Ramos (cell line): Measurements from ENCODE around the gene ICAM3.

Source experiments
- in situ Hi-C: fragments of 300-500 bp; cut with MboI; formaldehyde crosslinking; loops from one replicate; pipeline ENCODE4 v1.14.3; 2022; ENCODE audit warnings: low sequenced_read_pairs; ENCODE audit not compliant: unreplicated experiment

Gene ICAM3

DNA sequence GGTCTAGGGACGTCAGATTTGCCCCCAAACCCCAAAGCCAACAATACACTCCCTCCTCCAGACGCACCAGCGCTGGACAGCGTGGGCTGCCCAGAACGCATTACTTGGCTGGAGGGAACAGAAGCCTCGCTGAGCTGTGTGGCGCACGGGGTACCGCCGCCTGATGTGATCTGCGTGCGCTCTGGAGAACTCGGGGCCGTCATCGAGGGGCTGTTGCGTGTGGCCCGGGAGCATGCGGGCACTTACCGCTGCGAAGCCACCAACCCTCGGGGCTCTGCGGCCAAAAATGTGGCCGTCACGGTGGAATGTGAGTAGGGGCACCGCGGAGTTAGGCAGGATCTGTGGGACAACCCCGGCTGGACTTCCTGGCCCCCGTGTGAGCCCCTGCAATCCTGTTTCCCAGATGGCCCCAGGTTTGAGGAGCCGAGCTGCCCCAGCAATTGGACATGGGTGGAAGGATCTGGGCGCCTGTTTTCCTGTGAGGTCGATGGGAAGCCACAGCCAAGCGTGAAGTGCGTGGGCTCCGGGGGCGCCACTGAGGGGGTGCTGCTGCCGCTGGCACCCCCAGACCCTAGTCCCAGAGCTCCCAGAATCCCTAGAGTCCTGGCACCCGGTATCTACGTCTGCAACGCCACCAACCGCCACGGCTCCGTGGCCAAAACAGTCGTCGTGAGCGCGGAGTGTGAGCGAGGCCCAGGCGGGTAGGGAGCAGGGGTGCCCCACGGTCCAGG lies 45.6 kb downstream of the ICAM3 start:
- in situ Hi-C loops = no loop called here

DNA sequence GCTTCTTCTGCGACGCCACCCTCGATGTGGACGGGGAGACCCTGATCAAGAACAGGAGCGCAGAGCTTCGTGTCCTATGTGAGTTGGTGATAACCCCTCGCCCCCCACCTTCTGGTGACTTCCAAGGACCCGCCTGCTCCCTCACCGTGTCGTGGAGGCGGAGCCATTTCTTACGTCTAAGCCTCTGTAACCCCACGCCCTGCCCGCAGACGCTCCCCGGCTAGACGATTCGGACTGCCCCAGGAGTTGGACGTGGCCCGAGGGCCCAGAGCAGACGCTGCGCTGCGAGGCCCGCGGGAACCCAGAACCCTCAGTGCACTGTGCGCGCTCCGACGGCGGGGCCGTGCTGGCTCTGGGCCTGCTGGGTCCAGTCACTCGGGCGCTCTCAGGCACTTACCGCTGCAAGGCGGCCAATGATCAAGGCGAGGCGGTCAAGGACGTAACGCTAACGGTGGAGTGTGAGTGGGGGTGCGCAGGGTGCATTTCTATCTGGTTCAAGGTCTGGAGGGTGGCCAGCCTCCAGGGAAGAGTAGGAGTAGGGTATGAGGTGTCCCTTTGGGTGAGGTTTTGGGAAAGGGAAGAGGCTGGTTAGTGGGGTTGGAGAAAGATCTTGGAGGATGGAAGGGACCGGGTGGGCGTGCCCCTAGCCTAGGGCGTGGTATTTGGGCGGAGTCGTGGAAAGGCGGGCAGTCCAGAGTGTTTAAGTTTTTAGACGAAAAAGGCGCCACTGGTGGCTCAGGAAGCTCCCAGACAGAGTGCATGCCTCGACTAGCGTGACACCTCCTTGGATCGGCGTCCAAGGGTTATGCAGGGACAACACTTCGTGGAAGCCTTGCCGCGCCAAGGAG lies 46.4 kb downstream of the ICAM3 start:
- in situ Hi-C loops = no loop called here

DNA sequence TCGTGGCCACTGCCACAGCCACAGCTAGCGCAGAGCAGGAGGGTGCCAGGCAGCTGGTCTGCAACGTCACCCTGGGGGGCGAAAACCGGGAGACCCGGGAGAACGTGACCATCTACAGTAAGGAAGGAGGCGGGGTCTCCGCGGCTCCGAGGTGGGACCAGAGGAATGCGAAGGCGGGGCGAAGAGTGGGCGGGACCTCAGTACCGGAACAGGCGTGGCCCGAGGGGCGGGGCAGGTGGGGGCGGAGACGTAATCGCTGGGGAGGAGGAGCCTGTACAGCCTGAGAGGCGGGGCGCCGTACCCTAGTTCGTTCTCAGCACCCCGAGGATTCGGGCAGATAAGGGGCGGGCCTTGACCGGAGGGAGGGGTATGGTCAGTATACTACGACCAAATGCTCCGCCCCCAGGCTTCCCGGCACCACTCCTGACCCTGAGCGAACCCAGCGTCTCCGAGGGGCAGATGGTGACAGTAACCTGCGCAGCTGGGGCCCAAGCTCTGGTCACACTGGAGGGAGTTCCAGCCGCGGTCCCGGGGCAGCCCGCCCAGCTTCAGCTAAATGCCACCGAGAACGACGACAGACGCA lies 47.1 kb downstream of the ICAM3 start:
- in situ Hi-C loops = no loop called here

DNA sequence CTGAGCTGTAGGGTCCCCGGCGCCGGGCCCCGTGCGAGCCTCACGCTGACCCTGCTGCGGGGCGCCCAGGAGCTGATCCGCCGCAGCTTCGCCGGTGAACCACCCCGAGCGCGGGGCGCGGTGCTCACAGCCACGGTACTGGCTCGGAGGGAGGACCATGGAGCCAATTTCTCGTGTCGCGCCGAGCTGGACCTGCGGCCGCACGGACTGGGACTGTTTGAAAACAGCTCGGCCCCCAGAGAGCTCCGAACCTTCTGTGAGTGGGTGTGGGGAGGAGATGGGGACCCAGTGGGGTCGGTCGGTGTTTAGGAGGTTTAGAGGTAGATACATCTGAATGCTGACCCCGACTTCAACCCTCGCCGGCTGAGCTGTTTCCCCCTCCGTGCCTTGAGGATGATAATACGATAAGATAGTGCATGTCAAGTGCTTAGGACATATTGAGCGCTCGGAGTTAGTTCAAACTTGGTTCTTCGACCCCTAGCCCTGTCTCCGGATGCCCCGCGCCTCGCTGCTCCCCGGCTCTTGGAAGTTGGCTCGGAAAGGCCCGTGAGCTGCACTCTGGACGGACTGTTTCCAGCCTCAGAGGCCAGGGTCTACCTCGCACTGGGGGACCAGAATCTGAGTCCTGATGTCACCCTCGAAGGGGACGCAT lies 47.7 kb downstream of the ICAM3 start:
- in situ Hi-C loops = no loop called here

DNA sequence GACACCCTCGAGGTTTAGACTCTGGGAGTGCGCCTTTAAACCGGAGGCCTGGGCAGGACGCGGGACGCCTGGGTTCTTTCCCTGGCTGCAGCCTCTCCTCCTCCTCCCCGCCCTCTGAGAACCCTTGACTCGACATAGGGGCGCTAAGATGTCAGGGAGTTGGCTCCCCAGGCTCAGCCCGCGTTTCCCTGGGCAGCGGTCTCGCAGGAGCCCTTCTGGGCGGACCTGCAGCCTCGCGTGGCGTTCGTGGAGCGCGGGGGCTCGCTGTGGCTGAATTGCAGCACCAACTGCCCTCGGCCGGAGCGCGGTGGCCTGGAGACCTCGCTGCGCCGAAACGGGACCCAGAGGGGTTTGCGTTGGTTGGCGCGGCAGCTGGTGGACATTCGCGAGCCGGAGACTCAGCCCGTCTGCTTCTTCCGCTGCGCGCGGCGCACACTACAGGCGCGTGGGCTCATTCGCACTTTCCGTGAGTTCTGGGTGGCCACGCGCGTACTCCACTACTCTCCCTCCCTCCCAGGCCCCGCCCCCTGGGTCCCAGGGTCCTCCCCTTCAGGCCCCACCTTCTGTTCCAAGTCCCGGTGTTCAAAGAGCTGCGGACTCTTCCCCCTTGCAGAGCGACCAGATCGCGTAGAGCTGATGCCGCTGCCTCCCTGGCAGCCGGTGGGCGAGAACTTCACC lies 48.4 kb downstream of the ICAM3 start:
- in situ Hi-C loops = no loop called here

DNA sequence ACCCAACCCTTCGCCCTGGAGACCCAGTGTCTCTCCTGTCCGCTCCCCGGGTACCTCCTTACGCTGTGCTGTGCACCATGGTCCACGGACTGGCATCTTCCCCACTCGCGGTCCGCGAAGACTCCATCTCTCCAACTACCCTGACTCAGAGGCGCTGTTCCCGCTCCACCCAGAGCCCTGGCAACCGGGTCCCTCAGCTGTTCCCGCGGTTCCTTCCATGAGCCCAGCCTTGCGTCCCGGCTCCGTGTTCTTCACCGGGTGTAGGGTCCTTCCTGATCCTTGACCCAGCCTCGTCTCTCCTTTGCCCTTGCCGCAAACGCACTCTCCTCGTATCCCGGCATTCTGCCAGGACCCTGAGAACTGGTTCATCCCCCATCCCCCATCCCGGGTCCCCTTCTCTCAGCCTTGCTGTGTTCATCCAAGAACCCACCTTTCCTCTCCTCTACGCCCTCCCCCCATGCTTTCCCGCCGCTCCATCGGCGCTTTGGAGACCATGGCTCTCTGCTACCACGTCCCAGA lies 49.0 kb downstream of the ICAM3 start:
- in situ Hi-C loops = no loop called here

DNA sequence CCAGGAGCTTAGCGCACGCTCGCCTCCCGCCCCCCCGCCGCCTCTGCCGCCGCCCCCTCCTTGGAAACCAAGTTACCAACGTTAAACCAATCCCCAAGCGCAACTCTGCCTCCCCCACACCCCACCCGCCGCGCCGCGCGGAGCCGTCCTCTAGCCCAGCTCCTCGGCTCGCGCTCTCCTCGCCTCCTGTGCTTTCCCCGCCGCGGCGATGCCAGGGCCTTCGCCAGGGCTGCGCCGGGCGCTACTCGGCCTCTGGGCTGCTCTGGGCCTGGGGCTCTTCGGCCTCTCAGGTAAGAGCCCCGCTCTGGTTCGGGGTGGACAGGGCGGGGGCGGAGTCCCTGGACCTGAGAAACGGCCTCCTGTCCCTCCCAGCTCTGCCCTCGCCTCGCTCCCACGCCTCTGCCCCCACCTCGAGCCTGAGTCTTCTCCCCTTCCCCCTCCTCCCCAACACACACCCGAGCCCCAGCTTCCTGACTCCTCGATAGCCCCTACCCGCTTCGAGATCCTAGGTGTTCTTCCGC lies 49.5 kb downstream of the ICAM3 start, which contains the start of gene ICAM5:
Gene ICAM5, plus strand, starts transcription at position 117 of the 521 bp plus-strand sequence. Its CDS starts 92 bp downstream, at position 209.
- in situ Hi-C loops = no loop called here

DNA sequence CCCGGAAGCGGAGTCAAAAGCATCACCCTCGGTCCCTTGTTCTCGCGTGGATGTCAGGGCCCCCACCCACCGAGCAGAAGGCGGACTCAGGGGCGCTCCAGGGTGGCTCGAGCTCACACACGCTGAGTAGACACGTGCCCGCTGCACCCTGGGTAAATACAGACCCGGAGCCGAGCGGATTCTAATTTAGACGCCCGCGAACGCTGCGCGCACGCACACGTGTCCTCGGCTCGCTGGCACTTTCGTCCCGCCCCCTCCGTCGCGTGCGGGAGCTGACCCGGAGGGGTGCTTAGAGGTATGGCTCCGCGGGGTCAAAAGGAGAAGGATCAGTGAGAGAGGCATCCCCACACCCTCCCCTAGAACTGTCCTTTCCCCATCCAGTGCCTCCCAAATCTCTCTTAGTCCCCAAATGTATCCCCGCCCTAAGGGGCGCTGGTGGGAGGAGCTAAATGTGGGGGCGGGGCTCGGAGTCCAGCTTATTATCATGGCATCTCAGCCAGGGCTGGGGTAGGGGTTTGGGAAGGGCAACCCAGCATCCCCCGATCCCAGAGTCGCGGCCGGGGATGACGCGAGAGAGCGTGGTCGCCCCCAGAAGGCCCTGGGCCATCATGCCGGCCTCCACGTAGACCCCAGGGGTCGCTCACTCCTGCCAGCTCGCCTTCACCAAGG lies 50.1 kb downstream of the ICAM3 start:
- in situ Hi-C loops = no loop called here

DNA sequence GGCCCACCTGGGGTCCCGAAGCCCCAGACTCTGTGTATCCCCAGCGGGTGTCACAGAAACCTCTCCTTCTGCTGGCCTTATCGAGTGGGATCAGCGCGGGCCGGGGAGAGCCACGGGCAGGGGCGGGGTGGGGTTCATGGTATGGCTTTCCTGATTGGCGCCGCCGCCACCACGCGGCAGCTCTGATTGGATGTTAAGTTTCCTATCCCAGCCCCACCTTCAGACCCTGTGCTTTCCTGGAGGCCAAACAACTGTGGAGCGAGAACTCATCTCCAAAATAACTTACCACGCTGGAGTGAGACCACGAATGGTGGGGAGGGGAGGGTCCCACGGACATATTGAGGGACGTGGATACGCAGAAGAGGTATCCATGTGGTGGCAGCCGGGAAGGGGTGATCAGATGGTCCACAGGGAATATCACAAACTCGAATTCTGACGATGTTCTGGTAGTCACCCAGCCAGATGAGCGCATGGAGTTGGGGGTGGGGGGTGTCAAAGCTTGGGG lies 50.7 kb downstream of the ICAM3 start:
- in situ Hi-C loops = no loop called here

DNA sequence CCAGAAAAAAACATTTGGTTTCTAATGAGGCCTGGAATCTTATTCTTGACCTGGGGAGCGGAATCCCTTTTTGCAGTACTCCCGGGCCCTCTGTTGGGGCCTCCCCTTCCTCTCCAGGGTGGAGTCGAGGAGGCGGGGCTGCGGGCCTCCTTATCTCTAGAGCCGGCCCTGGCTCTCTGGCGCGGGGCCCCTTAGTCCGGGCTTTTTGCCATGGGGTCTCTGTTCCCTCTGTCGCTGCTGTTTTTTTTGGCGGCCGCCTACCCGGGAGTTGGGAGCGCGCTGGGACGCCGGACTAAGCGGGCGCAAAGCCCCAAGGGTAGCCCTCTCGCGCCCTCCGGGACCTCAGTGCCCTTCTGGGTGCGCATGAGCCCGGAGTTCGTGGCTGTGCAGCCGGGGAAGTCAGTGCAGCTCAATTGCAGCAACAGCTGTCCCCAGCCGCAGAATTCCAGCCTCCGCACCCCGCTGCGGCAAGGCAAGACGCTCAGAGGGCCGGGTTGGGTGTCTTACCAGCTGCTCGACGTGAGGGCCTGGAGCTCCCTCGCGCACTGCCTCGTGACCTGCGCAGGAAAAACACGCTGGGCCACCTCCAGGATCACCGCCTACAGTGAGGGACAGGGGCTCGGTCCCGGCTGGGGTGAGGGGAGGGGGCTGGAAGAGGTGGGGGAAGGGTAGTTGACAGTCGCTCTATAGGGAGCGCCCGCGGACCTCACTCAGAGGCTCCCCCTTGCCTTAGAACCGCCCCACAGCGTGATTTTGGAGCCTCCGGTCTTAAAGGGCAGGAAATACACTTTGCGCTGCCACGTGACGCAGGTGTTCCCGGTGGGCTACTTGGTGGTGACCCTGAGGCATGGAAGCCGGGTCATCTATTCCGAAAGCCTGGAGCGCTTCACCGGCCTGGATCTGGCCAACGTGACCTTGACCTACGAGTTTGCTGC lies 52.4 kb downstream of the ICAM3 start, which contains the start of gene ICAM4:
Gene ICAM4, plus strand, starts transcription at position 153 of the 935 bp plus-strand sequence. Its CDS starts 58 bp downstream, at position 211.
- in situ Hi-C loops = no loop called here

DNA sequence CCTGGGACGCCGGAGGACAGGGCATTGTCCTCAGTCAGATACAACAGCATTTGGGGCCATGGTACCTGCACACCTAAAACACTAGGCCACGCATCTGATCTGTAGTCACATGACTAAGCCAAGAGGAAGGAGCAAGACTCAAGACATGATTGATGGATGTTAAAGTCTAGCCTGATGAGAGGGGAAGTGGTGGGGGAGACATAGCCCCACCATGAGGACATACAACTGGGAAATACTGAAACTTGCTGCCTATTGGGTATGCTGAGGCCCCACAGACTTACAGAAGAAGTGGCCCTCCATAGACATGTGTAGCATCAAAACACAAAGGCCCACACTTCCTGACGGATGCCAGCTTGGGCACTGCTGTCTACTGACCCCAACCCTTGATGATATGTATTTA lies 54.0 kb downstream of the ICAM3 start:
- in situ Hi-C loops = no loop called here

DNA sequence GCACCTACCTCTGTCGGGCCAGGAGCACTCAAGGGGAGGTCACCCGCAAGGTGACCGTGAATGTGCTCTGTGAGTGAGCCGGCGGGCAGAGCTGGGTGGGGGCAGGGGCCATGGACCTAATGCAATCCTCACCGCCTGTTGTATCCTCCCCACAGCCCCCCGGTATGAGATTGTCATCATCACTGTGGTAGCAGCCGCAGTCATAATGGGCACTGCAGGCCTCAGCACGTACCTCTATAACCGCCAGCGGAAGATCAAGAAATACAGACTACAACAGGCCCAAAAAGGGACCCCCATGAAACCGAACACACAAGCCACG lies 54.5 kb downstream of the ICAM3 start:
- in situ Hi-C loops = no loop called here

DNA sequence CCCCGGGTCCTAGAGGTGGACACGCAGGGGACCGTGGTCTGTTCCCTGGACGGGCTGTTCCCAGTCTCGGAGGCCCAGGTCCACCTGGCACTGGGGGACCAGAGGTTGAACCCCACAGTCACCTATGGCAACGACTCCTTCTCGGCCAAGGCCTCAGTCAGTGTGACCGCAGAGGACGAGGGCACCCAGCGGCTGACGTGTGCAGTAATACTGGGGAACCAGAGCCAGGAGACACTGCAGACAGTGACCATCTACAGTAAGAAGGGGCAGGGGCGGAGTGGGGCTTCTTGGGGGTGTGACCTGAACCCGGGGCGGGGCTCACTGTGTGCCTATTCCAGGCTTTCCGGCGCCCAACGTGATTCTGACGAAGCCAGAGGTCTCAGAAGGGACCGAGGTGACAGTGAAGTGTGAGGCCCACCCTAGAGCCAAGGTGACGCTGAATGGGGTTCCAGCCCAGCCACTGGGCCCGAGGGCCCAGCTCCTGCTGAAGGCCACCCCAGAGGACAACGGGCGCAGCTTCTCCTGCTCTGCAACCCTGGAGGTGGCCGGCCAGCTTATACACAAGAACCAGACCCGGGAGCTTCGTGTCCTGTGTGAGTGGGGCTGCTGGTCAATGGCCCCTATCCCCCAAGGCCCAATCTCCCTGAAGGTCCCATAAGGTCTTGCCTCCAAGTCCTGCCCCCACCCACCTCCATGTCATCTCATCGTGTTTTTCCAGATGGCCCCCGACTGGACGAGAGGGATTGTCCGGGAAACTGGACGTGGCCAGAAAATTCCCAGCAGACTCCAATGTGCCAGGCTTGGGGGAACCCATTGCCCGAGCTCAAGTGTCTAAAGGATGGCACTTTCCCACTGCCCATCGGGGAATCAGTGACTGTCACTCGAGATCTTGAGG lies 55.1 kb downstream of the ICAM3 start:
- in situ Hi-C loops = no loop called here
